GM19463 (cell line): ENCODE results near the gene PTPRG.

ENCODE experiments used
- ATAC-seq: cut with Tn5 transposase; IDR thresholded peaks from one replicate; pipeline ENCODE4 v1.9.1; 2021; ENCODE audit warnings: mild to moderate bottlenecking, moderate library complexity; ENCODE audit not compliant: unreplicated experiment

The PTPRG gene

DNA sequence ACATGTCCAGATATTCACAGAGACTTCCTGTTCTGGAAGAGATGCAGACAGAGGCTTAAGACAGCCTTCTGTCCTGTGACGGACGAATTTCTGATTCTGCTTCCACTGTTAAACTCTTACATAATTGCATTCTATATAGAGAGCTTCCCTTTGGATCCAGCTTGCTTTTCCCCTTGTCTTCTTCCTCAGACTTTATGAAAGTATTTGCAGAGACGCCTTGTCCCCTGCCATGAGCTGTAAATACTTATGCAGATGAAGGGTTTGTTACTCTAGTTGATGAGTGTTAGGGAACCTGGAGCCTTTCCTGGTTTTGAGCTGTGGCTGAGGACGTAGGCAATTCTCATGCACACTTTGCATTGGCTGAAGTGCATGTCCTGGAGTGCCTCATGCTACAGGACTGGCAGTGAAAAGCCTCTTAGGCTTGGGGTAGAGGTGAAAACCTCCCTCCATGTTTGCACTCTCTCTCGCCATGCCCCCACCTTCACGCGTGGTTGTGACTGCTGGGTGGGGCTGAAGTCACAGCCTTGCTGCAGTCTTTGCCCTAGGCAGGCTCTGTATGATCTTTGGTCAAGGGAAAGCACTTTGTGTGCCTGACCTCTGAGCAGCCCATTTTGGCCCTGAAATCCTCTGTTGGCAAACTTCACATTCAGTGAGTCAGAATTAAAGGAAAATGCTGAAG lies 286.6 kb downstream of the PTPRG start:
- ATAC-seq, result no peak

DNA sequence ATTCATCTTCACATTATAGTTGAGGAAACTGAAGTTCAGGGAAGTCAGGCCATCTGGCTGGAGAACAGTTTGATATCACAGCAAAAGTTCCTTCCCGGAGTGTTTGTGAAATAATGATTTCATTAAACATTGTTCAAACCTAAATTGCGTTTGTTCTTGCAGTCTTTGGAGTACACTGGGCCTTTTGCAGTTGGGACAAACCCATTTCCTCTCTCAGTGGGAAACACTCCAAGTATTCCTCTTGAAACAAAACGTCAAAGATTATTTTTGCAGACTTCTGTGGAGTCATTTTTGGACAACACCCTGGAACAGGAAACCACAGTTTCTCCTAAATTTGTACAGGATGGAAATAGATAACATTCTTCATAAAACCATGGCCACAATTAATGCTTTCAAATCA lies 287.5 kb downstream of the PTPRG start:
- no peak for ATAC-seq

DNA sequence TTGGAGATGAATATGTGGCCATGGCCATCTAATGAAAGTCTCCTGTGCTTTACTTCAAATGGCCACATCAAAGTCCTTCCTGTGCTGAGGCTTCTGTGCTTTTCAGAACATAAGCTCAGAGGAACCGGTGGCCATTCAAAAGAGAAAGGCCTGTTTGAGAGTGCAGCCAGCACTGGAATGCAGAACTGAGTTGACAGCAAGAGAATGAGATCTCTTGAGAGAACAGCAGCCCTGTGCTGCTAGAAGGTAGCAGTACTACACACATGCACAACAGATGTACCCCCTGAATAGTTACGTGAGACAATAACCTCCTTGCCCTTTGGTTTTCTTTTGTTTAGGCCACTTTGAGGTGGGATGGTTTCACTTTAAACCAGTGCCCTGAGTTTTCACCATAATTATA lies 292.5 kb downstream of the PTPRG start:
- ATAC-seq, result no peak

DNA sequence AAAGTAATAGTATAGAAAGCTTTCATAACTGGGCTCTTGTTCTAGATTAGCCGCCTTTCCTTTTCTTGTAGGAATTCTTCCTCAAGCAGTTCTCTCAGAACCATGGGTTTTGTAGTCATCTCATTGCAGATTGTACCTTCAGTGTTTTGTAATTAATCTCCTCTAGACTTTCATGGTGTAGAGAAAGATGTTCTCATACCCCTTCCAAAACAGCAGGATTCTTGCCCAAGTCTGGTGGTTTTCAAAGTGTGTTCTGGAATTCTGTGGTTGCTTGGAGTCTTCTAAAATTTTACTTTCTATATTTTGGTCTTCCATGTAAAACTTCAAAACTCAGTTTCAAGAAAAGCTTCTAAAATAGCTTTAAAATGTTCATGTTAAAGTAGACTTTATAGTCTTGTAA lies 293.8 kb downstream of the PTPRG start:
- ATAC-seq, result no peak

DNA sequence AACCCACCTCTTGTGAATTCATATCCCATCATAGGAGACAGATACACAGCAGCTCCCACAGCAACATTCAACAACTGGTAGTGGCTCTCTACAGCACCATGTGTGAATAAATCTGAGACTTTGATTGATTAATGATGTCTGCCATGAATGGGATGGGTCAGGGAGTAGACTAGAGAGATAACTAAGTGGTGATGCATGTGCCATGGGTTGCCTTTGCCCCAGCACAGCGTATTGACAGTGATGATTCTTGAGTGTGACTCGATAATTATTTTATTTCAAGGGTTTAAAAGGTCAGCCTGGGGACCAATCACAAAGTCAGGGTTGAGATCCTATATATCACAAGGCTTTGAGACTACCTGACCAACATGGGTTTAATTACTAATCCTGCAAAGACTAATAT lies 295.9 kb downstream of the PTPRG start:
- ATAC-seq, result no peak

DNA sequence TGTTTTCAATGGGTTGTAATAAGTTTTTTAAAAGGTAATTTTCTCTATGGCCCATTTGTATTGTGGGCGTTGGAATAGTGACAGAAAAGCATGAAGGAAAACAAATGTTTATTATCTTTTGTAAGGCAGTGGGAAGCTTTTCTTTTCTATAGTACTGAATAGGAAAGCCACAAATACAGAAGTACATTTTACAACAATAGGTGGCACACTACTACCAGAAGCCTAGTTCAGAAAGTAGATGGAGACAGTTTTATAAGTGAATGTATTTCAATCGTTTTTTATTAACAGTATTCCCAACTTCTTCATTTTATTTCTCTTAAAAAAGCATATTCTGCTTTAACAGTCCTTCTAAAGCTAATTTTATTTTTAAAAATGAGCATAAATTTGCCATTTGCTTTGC lies 296.7 kb downstream of the PTPRG start:
- no peak for ATAC-seq

DNA sequence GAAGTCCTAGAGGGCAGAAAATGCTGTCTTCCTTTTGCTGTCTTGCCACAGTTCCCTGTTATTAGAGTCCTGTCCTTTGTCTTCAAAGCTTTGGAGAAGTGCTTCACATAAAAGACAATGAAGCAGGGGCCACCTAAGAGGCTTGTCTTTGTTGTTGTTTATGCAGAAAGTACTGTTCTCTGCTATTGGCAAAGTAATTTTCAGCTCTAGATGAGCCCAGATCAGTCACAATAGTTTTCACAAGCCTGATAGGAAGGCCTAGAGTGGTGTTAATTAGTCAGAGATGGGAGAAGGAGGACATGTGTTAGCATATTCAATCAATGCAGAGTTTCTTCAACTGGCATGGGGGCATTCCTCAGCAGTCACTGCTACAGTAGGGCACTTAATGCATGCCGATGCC lies 300.0 kb downstream of the PTPRG start:
- no peak for ATAC-seq

DNA sequence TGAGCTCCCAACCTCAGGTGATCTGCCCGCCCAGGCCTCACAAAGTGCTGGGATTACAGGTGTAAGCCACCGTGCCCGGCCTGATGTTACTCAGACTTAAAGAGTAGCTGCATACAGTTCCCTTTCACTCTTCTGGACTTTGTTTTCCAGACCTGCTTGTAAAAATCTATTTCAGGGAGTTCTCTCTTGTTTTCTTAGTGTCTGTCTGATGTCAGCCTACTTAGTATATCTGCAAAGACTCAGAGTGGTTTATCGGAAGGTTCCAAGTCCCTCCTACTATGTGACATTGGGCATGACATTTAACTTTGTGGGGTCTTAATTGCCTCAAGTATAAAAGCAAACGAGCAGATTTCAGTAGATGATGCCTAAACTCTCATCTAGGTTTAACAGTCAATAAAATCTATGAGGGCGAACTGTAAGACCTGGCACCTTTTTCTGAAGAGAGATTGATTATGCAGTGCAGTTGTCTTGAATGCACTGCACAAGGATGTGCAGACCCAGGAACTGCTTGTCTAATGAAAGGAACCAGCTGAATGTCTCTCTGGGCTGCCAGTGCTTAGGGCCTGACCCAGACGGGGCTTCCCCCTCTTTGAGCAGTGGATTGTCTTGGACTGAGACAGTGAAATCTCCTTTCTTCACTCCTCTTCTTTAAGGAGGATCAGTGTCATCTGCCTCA lies 301.4 kb downstream of the PTPRG start:
- ATAC-seq, result no peak

DNA sequence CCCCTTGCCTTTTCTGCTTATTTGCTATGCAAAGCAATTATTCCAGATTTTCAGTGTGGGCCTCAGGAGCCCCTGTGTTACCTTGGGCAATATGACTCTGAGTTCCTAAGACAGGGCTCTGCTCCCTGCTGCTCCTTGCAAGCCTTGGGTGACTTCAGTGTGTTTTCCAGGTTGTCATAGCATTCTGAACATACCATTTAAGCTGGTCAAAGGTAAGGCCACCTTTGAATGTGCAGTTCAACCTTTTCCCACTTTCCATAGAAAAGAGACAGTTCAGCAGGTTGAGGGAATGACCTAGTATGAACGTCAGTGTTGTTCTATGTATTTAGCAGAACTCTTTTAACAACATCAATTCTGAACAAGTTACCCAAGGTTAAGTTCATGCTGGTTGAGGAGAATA lies 302.2 kb downstream of the PTPRG start:
- ATAC-seq, result no peak

DNA sequence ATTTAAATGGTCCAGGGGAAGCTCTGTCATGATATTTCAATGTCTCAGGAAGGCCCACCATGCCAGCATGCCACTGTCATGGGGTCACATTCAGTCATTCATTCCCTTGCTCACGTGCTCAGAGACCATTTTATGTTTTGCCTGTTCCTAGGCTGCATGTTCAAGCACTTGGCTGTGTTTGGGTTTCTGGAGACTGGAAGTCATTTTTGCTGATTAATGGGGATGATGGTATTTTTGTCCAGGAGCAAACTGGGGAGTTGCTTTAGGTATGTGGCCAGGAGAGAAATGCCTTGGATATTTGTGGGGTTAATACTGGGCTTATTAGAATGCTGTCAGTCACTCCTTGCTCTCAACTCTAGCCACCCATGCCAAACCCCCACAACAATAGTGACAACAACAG lies 303.5 kb downstream of the PTPRG start:
- no peak for ATAC-seq

DNA sequence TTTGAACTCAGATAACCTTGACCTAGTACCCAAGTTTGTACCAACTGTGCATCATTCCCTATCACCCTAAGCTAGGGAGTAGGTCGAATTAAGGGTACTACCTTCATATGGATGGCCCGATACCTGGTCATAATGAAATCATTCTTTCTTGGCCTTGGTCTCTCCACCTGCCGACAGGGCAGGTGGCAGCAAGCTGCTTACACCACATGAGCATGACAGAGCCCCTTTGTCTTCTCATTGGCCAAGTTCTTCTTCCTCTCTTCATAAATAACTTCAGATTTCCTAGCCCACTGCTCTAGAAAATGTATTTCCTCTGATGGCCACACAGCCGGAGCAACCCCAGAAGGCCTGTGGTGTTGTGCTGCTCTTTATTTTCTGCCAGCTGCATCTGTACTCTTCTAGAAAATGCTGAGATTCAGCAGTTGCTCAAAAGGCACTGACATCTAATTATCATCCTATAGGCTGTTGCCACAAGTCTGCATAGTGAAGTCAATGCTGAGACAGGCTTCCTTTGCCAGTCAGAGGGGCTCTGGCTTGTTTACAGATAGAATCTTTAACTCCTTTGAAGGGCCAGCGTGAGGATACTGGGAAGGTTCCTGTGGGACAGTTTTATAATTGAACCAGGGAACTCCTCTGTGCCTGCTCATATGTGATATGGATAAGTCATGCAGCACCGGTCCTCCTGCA lies 304.2 kb downstream of the PTPRG start:
- no peak for ATAC-seq

DNA sequence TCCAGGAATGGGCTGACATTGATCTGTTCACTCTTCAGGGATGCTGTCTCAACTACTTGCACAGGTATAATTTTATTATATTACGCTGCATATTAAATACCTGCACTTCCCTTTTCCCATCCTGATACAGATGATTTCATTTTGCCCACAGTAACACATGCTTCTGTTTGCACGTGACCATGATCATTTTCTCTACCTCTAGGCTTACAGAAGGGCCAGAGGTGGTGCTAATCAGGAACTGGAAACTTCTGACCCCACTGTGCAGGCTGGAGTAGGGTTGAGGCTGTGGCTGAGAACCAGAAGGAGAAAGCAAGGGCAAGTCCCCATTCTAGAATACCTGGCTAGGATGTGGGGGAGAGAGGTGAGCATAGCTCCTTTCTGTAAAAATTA lies 304.8 kb downstream of the PTPRG start:
- no peak for ATAC-seq

DNA sequence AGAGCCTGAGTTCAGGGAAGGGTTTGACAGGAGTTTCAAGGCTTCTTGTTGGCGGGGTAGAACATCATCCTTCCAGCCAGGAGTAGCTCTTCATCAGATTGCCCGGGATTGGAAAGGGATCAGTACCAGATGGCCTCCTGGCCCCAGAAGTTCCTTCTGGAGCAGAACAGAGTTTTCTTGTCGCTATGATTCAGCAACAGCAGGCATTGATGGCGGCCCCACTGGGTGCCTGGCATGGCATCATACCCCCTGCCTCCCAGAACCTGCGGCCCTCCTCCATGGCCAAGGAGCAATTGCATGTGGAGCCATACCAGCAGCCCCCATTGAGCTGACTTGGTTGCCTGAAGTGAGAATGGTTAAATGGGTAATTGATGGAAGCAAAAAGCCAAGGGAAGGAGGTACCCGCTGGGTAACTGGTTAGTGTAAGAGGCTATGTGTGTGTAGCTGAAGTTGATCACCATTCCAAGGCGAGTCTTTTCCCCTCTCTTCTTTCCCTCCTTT lies 305.6 kb downstream of the PTPRG start:
- no peak for ATAC-seq

DNA sequence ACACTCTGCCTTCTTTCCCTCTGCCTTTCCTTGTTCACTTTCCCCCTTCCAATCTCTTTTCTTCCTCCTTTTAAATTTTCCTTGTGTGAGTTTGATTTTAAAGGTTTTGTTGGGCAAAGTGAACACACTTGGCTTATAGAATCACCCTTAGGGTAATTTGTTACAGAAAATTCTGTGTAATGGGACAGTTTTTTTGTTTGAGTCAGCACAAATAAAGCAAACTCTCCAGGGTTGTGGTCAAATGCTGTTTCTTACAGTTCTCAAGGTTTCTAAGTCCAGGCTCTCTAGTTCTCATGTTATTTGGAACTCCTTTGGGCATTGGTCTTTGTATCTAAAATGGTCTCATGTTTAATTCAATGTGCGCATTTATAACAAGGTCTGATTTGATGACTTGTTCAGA lies 307.1 kb downstream of the PTPRG start:
- ATAC-seq, result no peak

DNA sequence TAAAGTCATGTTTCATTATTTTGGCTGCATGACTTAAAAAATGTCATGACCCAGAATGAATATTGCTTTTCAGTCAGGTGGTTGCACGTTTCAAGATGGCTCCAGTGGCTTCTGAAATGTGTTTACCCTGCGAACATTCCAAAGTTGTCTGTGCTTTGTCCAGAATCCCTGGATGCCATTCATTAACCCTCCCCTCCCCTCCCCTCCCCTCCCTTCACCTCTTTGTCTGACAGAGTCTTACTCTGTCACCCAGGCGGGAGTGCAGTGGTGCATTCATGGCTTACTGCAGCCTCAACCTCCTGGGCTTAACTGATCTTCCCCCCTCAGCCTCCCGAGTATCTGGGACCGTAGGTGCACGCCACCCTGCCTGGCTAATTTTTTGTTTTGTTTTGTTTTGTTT lies 308.0 kb downstream of the PTPRG start:
- no peak for ATAC-seq

DNA sequence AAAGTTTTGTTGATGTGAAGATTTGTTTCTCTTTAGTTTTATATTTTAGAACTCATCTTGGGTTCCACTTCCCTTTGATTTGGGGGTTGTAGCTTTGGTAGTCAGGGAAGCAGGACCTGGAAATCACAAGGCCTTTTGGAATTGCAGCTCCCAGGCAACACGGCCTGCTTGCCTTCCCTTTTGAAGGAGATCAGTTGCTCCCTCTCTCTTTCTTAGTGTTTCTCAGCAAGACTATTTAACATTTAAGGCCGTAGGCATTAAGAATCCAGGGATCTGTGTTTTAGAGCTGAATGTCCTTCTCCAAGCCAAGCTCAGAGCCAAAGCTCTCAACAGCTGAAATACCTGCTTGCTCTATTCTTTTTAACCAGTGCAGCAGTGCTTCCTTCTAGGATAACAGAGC lies 310.3 kb downstream of the PTPRG start:
- no peak for ATAC-seq

DNA sequence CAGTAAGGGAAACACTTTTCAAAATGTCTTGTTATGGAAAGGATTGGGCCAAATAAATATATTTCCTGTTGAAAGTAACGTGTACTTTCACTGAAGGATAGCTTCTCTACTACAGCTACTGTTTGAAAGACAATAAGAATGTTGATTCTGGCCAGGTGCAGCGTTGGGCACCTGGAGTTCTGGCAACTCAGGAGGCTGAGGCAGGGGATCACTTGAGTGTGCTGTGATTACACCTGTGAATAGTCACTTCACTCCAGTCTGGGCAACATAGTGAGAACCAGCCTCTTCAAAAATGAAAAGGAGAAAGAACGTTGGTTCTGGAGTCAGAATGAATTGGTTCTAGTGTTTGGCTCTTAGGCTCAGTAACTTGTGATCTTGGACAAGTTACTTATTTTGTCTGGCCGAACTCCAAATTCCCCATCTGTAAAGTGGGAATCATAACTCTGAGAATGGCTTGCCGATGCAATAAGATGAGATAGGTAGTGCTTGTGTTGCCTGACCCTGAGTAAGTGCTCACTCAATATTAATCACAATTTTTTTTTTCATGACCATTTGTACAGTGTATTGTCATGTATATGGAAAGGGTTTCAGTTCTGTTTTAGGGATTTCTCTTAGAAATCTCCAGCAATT lies 310.8 kb downstream of the PTPRG start:
- ATAC-seq, result no peak

DNA sequence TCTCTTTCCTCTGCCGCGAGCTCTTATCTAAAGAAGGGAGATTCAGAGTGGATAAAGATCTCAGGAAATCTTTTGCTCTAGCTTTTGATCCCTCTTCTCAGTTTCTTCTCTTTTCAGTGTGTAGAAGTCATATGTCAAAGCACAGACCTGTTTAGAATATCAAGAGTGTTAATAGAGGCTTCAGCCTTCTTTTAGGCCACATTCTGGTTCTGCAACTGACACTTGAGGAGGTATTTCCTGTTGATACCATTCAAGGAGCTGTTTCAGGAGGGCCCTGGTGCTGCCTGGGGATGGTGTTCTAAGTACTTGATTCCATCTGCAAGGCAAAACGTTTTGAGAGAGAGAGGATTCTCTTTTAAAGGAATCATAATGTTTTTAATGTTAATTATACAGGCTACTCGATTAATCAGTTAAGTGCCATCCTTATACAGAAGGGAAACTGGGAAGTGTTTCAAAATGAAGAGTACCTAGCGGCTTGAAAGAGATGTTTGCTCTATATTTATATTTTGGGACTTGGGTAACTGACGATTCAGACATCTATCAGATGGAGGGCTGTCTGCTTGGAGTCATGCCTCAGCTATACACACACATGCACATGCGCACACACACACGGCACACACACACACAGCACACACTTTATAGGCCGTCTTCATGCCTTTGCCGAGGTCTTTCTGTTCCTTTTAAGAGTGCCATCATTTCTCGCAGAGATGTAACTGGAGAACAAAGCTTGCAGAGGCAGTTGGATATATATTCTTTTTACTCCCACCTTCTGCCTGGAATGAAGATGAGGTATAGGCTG lies 313.9 kb downstream of the PTPRG start:
- ATAC-seq, result no peak

DNA sequence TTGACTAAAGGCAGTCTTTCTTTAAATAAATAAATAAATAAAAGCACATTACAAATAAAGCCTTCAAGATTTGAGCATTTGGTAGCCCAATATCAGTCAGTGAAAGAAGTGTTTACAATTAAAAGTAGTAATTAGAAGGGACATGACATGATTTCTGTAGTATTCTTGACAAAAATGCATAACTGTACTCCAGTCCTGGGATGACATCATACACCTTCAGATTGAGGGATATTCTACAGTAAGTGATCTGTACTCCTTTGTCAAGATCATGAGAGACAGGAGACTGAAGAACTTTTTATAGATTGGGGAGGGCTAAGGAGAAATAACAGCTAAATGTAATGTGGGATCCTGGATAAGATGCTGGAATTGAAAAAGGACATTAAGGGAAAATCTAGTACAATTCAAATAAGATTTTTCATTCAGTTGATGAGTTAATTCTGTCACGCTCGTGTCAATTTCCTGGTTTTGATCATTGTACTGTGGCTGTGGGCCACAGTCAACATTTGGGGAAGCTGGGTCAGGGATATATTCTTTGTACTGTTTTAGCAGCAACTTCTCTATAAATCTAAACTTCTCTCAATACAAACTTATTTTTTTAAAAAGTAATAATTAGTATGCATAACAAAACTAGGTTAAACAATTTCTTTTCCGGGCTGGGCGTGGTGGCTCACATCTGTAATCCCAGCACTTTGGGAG lies 314.8 kb downstream of the PTPRG start:
- ATAC-seq, result no peak

DNA sequence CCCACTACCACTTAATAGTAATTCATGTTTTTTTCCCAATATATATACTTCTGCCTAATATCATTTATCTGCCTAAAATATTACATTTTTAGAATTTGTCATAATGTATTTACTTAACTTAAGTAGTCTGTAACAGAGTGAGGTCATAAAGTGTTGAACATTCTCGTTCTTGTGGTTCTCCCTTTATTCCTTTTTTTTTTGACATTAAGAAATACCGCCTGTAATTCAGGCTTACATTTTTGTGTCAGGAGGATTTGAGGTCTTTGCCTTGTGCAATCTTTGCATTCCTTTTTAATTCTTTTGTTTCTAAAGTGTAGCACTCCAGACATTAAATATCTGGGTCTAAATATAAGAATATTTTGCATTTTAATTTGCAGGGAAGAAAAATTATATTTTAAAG lies 315.4 kb downstream of the PTPRG start:
- ATAC-seq, result no peak
